Renal pelvis (tissue), 4 donors: ENCODE measurements around the gene AKR1B15. TPM values are rescaled to one million over a fixed set of nuclear protein-coding genes. Genes with fewer than 3 reads are reported as not detected.
A peak's percentile ranks its signal among the peaks of the same experiment; 100 is the strongest.
"Not testable (repeated sequence)": the region's sequence is repeated elsewhere in the genome, so short reads cannot be mapped to it uniquely, and the experiment has no call there.

Experiments
- DNase-seq: peaks from one replicate; pipeline ENCODE4 v3.0.0-alpha.2; 2013
- polyA plus RNA-seq, 3 donors: library from polyadenylated mRNA; unstranded; fragments of 120-200 nt; gene quantifications; one replicate each; pipeline ENCODE4 v1.2.1, GENCODE V29; 2013; ENCODE audit not compliant: insufficient read length in 3 of 3

The AKR1B15 gene
- polyA plus RNA-seq, 3 donors: 0.22 TPM; not detected in 2

DNA sequence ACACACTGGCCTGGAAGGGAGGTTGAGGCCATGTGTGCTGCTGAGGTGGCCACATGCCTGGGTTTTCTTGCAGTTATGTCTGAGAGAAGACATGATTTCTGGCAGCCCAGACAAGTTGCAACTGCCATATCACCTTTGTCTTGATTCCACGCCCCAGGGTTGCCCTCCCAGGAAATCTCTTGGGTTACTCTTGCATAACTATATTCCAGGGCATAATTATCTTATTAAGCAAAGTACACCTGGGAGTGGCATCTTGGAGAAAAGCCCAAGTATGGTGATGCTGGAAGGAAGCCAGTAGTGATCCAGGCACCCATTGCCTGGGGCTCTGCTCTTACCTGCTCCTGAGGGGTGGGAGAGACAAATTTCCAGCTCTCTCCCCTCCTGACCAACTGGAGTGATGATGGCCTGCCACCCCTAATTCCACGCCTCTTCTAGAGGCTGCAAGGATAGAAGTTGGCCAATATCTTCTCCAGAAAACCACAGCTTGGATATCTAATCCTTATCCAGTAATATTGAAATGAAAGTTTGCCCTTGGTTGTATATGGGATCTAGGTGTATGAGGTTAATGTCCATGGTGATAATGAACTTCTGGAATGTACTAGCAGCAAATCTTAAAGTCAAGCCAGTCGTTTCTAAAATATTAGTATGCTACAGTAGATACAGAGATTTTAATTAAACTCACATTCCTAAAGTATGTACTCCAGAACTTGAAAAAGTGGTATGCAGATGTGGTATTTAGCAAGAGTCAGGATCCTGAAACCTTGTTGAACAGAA, 16.5 kb upstream of the AKR1B15 start:
- DNase-seq: no peak

DNA sequence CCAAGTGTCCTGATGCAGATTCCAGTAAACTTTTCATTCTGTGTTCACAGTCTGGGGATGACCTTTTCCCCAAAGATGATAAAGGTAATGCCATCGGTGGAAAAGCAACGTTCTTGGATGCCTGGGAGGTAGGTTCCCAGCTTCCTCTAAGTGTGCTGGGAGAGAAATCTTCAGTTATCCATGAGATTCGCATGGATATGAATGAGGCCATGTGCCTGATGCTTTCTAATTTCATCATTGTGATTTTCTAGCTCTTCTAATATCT, 16.0 kb upstream of the AKR1B15 start:
- no peak for DNase-seq

DNA sequence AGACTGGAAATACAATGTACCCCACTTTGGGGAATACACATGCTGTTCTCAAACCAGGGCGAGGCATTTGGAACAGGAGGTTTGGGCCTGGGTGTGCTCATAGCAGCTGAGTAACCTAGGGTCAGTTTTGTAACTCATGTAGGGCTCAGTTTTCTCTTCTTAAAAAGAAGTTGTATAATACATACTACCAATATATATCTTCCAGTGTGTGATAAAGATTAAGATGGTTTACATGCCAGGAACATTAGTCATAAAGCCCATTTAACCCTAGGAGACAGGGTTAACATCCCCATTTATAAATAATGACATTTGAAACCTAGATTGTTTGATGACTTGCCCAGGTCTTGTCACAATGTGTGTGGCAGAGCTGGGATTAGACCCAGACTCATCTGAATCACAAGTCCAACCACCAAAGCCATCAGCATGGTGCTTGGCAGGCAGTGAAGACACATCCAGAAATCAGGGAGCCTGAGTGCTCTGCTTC, 15.6 kb upstream of the AKR1B15 start:
- no peak for DNase-seq

DNA sequence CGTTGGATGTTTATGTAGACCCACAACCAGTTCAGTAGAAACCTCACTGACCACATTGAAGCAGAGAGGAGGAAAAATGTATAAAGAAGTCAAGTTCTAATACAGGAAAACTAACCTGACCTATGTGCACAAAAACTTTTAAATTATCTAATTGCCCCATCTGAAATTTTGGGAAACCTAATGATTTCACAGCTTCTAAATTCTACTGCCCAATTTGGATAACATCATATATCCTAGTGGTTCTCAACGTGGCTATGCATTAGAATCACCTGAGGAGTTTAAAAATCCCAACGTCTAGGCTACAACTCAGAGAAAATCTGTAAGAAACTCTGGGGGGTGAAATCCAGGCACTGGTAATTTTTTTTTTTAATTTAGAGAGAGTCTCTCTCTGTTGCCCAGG, 14.3 kb upstream of the AKR1B15 start:
- no peak for DNase-seq

DNA sequence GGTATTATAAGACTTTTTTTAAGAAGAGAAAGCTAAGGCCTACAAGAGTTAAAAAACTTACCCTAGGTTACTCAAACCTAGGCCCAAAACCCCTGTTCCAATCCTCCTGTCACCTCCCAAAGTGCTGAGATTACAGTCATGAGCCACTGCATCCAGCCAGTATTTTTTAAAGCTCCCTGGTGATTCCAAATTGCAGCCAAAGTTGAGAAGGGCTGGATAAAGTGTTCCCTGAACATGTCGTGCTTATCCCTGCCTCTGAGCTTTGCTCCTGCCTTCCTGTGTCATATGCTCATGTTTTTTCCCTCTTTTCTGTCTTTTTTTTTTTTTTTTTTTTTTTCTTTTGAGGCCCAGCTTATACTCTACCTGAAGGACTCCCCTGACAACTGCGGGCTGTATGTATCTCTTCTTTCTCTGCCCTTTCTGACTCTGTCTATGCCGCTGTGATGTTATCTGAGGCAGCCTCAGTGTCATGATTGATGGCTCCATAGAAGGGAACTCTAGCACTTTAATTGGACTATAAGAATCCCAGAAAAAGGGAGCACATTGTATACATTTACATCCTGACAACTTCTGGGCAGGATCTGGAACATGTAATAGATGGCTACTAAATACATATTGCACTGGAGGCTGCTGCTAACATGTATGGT, 13.5 kb upstream of the AKR1B15 start:
- no peak for DNase-seq

DNA sequence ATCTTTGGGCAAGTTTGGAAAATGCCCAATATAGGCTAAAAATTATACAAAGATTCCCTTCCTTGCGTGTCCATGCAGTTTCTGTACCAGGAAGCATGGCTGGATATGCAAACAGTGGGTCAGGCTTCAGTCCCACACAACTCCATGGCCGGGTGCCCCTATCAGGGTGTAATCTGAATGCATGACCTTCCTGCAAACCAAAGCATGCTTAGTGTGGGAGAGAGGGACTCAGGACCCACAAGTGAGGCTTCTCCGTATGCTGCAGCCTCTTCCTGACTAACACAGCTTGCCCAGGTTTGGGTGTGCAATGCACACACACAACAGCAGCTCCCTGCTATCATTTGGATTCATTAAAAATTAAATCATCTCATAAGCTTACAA, 13.0 kb upstream of the AKR1B15 start:
- no peak for DNase-seq

DNA sequence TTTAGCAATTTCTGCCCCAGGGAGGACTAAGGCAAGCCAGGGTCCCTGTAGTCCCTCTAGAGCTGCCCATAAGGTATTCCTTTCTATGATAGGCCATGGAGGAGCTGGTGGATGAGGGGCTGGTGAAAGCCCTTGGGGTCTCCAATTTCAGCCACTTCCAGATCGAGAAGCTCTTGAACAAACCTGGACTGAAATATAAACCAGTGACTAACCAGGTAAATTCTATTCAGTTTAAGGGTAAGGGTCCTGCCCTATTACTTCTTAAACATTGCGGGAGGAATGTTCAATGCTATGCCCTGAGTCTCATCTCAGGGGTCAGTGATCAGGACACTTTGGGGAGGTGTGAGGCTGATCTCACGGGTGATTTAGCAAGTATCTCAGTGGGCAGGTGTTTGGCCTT, 12.4 kb upstream of the AKR1B15 start:
- DNase-seq: not testable (repeated sequence)

DNA sequence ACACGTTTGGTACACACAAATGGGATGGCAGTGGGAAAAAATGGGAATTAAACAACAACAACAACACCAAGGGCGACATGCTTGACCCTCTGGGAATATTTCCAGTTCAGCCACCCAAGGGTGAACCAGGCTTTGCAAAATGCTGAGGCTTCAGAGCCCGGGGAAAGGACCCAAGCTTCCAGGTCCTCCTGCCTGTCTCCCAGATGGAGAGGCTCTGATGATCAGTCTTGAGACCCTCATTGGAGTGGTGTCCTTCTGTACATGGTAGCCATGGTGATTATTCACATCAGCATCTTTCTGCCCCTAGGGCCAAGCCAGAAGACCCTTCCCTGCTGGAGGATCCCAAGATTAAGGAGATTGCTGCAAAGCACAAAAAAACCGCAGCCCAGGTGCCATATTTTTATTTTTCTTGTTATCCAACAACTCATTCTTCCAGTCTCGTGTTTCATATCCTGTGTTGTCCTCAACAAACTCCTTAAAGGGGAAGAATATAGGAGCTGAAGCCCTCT, 11.6 kb upstream of the AKR1B15 start:
- DNase-seq: not testable (repeated sequence)

DNA sequence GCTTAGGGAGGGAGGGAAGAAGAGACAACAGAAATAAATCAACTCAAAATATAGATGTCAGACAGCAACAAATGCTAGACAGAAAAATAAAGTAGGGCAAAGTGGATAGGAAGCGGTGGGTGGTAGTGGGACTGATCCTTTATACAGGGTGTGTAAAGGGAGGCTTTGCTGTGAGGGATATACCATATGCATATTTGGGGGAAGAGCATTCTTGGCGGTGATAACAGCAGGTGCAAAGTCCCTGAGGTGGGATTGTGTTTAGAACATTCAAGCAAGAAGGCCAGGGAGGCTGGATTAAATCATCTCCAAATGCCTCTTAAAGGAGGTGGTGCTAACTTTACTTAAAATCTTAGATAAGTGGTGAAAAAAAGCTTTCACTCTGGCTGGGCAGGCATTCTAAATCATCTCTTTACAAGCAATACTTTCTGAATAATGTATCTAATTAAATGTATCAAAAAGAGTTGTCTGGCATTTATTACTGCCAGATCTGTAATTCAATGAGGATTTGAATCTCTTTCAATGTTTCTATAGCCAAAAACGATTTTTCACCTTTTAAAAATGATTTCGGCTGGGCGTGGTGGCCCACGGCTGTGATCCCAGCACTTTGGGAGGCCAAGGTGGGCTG, 9.4 kb upstream of the AKR1B15 start:
- DNase-seq: no peak

DNA sequence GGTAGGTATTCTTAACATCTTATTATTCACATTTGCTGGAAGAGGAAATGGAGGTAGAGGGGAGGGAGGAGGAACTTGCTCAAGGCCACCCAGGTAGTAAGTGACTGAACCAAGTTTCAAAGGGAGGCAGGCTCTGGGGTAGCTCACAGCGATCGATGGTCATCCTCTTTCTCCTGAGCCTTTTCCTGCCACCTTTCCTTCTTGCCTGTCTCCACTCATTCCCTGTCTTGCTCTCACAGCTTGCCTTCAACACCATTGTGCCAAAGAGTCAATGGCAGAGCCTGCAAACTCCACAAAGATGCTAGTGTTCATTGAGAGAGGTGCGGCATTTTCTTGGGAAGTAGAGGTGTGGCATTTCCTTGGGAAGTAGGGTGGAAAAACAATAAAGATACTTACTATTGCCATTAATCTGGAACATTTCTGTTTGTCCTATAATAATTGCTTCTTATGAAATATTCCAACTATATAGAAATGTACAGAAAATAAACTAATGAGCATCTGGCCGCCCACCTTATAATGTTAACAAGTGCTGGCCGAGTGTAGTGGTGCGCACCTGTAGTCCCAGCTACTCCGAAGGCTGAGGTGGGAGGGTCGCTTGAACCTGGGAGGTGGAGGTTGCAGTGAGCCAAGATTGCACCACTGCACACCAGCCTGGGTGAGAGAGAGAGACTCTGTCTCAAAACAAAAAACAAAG, 7.3 kb upstream of the AKR1B15 start:
- not testable (repeated sequence) for DNase-seq

DNA sequence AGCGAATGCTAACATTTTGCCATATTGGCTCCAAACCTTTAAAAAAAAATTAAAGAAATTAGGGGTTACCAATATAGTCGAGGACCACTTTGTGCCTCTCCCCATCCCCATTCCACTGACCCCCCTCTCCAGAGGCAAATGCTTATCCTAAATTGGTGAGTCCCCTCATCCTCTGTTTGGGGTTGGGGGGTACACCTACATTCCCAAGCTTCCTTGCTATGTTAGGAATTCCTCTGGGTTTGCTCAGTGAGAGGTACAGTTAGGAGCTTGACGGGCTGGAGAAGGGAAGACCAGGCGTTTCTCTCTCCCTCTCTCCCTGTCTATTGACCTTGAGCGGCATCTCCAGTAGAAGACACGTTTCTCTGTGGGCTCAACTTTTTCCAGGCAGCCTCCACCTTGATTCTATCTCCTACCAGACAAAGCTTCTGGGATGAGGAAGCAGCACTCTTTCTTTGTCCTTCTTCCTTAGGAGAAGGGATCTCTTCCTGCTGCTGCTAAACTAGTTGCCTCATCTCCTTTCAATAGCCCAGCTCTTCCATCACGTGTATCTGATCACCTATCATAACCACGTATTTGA, 6.6 kb upstream of the AKR1B15 start:
- DNase-seq: no peak

DNA sequence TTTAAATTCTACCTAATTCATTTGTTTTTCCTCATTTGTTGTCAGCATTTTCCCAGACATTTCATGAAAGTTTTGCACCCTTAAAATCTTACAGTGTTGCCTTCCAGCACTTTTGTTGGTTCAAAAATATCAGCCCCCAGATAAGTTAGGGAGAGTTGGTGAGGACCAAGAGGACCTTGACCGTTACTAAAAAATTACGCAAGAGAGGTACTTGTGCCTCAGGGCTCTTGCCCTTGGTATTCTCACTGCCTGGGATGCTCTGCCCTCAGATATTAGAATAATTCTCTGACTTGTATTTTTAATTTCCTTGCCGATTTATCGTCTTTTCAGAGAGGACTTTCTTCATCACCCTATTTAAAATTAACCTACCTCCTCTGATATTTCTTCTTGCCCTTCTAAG, 3.5 kb upstream of the AKR1B15 start:
- no peak for DNase-seq

DNA sequence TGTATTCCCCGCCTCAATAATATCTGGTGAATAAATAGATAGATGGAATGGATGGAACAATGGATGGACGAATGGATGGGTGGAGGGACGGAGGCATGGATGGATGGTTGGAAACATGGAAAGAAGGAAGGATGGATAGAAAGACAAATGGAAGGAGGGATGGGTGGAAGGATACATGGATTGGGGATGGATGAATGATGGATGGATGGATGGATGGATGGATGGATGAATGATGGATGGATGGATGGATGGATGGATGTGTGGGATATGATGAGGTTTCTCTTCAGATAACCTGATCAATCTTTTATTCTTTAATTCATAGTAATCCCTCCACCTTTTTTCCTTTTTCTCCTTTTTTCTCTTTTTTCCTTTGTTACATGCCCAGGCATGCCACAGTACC, 3.0 kb upstream of the AKR1B15 start:
- DNase-seq: no peak

DNA sequence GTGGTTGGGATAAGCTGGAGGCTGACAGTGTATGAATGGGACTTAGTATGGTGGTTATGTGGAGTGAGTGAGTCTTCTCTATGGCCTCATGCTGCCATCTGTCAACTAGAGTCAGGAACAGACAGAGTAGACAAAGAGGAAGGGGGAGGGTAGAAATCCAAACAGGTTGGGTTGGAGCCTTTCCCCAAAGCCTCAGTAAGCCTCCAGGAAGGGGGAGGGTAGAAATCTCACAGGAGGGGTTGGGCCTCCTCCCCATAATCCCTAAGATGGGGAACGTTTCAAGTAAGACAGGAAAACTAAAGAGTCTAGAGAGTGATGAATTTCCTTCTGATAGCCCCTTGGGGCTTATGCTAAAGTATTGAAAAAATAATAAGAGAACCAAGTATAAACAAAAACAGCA, 2.0 kb upstream of the AKR1B15 start:
- DNase-seq: no peak

DNA sequence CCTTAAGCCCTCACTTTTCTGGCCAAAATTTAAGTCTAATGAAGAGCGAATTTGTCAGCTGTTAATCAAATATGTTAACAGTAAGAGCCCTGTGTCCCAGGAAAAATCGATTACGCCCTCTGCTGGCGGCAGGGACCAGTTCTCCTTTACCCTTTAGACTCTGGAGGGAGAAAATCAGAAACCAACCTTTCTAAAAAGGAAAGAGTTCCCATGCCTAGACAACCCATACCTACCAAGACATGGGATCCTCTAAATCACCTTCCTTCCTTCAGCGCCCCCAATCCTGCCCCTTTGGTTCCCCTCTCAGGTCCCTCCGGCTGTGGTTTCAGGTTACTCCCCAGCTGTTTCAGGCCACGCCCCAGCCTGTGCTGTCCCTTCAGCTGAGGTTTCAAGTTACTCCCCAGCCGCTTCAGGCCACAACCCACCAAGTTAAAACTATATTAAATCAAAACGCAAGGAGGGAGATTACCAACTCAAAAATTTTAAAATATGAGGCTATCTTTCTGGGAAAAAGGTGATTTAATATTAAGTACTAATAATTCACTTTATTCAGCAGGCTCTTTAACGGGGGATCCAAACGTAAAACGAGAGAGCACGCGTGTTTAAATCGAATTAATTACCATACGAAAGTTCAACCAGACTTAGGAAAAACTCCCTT, 1.4 kb upstream of the AKR1B15 start:
- DNase-seq: peak; percentile 84

DNA sequence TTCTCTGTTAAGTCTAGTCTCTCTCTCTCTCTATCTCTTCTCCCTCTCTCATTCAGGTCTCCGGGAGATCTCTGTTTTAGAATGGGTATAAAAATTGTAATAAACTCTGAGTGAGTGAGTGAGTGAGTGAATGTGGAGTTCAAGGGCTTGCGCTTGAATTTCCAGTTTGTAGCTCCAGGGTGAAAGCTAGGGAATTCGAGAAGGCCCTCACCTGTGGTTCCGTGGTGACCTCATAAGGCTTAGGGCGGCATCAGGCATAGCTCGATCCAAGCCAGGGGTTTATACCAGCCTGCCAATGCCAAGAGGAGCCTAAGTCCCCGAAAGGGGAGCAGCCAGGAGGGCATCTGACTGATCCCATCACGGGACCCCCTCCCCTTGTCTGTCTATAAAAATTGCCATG, 456 bp downstream of the AKR1B15 start:
- no peak for DNase-seq

DNA sequence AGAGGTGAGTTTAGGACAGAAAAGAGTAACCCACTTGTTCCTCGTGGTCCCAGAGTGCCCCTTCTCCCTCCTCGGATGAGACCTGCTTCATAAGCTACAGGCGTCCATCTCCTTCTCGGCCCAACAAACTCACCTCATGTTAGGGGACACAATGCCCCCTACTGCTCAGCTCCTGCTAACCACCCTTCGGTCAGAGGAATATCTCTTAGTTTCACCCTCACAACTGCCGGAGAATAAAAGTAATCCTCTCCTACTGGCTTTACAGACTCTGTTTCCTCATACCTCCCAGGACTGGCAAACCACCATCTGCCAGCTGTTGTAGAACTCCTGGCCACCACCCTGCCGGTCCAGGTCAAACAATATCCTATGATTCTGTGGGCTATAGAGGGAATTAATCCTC, 3.2 kb downstream of the AKR1B15 start:
- DNase-seq: no peak

DNA sequence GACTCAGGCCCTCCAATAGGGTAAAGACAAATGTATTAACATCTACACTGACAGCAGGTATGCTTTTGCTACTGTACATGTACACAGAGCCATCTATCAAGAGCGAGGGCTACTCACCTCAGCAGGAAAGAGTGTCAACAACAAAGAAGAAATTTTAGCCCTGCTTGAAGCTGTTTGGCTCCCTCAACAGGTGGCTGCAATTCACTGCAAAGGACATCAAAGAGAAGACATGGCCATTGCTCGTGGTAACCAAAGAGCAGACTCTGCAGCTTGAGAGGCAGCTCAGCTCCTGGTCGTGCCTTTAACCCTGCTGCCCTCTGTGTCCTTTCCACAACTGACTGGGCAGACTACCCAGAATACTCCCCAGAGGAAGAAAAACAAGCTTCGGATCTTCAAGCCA, 5.1 kb downstream of the AKR1B15 start:
- no peak for DNase-seq

DNA sequence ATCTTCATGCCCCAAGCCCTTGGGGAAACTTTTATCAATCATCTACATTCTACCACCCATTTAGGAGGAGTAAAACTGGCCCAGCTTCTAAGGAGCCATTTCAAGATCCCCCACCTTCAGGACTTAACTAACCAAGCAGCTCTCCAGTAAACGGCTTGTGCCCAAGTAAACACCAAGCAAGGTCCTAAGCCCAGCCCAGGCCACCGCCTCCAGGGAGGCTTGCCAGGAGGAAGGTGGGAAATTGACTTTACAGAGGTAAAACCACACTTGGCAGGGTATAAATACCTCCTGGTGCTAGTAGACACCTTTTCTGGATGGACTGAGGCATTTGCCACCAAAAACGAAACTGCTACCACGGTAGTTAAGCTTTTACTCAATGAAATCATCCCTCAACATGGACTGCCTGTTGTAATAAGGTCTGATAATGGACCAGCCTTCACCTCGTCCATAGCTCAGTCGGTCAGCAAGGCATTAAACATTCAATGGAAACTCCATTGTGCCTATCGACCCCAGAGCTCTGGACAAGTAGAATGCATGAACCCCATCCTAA, 5.6 kb downstream of the AKR1B15 start:
- DNase-seq: no peak

DNA sequence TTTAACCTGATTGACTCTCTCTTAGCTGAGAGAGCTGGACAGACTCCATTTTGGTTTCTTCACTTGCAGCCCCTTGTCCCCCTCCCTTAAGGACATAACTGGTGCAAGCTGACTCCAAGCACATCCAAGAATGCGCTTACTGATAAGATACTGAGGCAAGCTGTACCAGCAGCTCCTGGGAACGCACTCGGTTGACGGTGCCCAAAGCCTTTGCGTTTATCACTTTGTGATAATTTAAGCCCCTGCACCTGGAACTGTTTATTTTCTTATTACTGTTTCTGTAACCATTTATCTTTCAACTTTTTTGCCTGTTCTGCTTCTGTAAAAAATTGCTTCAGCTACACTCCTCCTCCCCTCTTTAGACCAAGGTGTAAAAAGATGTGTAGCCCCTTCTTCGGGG, 8.5 kb downstream of the AKR1B15 start:
- no peak for DNase-seq

DNA sequence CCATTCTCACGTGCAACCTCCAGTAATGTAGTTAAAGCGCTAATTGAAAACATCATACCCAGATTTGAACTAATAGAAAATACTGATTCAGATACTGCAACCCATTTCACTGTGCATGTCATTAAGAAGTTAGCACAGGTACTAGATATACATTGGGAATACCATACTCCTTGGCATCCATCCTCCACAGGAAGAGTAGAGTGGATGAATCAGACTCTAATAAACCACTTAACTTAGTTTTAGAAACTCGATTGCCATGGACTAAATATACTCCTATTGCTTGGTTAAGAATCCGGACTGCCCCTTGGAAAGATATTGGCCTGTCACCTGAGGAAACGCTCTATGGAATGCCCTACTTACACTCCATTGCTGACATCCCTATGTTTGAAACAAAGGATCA, 9.5 kb downstream of the AKR1B15 start:
- no peak for DNase-seq
